NOMO-1 treated with dmso at 0.1 percent for 144 hours (cell line): ENCODE measurements around the gene DNMBP.
"Not testable (repeated sequence)": the region's sequence is repeated elsewhere in the genome, so short reads cannot be mapped to it uniquely, and the experiment has no call there.

Experiments used
- DNase-seq: peaks from one replicate; lab custom pipeline; 2025; ENCODE audit not compliant: unreplicated experiment; lab: John Stamatoyannopoulos, UW

The DNMBP gene

DNA sequence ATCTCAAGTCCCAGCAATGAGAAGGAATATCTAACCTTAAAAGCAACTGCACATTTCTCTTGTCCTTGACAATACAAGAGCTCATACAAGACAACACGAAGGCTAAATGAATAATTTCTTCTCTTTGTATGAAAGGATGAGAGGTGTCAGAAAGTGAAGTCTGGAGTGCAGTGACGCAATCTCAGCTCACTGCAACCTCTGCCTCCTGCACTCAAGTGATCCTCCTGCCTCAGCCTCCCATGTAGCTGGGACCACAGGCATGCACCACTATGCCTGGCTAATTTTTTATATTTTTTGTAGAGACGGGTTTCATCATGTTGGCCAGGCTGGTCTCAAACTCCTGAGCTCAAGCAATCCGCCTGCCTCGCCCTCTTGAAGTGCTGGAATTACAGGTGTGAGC lies 24.1 kb downstream of the DNMBP start:
- not testable (repeated sequence) for DNase-seq

DNA sequence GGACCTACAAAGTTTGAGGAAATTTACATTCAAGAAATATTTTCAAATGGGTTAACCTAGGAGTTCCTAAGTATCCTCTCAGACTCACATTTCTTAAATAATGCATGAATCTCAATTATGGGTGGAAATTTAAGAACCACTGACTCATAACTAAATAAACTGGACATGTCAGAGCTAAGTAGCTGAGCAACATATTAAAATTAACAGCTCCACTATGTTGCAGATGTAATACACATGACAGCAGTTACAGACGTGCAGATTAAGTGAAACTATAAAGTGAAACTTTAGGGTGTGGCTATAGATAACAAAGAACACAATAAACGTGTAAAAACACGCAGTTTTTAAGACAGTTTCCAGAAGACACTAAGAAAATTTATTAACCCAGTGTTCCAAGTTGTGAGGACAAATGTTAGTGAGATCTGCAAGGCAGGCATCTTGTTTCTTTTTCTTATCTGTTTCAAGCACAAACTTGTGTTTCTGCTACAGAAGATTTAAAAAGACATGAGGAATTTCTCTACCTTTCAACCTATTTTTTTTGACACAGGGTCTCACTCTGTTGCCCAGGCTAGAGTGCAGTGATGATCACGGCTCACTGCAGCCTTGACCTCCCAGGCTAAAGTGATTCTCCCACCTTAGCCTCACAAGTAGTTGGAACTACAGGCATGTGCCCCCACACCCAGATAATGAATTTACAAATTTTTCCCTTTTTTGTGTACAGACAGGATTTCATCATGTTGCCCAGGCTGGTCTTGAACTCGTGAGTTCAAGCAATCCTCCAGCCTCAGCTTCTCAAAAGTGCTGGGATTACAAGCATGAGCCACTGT lies 25.3 kb downstream of the DNMBP start:
- no peak for DNase-seq

DNA sequence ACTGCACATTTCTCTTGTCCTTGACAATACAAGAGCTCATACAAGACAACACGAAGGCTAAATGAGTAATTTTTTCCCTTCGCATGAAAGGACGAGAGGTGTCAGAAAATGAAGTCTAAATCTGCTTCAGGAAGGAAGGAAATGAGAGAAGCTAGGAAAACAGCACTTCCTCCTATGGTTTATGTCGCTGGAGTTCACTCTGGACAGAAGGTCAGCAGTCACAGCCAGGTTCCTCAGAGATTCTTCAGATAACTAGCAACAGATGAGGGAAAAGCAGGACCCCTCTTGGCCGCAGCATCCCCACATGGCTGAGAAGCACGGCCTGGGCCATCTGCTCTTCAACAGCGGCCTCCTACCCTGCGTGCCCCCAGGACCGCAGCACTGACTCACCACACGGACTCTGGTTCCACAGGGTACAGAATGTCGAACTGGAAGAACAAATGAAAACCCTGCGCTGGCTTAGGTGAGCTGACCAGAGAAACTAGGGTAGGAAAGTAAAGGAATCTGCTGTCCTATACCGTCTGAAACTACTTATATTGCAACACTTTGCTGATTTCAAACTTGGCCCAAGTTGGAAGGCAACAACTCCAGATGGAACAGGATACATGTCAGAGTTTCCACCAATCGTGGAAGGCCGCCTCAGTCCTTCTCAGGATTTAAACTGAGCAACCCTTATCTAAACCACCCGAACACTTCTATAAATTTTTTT lies 26.3 kb downstream of the DNMBP start:
- DNase-seq: no peak

DNA sequence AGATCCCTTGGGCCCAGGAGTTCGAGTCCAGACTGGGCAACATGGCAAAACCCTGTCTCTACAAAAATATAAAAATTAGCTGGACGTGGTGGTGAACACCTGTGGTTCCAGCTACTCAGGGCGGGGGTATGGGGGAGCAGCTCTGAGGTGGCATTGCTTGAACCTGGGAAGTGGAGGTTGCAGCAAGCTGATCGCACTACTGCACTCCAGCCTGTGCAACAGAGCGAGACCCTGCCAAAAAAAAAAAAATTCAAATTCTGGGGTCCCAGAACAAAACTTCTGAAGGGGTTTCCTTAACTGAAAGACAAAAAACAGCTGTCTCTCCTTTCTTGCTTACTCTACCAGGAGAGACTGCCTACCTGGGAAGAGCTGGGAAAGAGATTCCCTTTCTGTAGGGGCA lies 27.0 kb downstream of the DNMBP start:
- DNase-seq: no peak

DNA sequence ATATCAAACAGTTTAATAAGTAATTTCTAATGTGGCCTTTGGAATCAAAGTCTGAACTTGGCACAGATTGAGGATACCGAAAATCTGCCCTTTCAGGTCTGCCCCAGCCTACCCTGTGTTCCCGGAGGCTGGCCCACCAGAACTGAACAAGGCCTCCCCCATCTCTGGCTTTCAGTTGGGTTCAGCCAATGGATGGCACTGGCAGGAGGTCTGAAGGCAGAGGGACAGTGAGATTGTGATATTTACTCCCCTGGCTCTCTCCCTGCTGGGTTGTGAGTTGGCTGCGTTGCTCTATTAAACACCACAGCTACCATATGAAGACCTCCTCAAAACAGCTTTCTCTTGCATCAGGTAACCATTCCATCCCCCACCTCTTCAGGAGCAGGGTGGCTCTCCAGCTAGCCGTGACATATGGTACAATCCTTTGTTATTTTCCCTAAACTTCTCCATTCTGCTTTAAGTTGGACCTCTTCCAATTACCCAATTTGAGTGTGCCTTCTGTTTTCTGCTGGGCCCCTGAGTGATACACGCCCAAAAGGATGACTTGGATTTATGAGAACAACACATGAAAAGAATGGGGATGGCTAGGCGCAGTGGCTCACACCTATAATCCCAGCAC lies 28.1 kb downstream of the DNMBP start:
- DNase-seq: no peak

DNA sequence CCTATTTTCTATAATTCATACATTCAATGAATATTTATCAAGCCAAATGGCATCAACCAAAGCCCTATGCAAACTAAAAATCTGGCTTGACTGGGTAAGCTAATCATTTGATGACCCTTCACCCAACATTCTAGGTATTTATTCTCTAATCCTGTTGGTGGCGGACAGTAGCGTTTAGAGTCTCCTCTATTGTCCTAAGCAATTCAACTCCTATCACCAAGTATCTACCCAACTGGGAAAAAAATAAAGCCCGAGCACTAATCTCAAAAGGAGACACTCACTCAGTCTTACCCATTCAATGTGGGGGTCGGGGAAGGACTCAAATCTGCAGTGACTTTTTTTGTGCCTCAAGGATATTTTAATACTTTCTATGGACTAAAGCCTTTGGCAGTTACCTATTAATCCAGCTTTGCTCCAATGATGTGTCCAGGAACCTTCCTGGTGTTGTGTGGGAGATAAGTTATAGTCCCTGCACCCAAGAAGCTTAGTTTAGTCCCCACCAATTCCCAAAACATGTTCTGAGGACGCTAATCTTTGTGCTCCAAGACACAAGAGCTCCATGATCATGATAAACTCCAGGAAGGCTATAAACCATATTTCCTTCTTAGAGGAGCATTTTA lies 30.6 kb downstream of the DNMBP start:
- DNase-seq: no peak

DNA sequence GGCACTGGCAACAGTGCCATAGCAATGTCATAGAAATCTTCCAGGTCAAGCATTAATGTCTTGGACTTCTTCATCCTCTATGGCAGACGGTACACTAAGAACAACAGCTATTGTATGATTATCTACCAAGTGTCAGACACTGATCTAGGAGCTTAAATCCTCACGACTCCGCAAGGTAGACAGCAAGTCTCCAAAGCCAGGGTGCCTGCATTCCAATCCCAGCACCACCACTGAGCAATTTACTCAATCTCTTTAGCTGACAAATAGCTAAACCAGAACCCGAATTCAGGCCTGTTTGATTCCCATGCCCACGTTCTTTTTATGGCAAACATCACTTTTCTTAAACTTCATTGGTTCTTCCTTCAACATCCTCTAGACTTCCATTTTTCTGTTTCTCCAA lies 31.8 kb downstream of the DNMBP start:
- DNase-seq: no peak

DNA sequence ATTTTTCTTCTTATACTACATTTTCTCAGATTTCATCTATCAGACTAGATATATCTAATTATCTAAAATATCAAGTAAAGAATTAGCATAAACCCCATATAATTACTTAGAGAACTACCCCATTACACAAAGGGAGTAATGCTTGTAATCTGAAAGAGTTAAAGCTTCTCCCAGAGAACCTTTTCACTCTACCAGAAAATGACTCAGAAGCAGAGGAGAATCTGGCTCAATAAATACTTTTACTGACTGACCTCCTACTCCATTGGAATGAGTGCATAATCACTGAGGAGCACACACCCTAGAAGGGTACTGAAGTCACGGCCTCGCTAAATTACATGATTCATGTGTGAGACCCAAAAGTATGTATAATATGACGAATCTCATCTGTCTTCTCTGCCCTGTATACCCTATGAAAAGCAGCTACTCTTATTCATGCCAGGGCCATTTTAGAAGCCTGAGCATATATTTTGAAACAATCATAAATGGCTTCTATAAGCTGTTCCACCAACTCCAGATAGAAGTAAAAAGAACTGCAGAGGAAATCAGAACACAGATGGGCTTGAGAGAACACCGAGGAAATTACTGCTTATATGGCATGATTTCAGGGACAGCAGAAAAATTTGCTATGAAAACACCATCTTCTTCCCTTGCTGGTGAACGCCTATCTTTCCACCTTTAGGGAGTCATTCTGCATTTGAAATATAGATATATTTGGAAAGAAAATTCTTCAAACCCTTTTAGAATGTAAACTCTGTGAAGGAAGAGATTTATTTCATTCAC lies 32.7 kb downstream of the DNMBP start:
- no peak for DNase-seq

DNA sequence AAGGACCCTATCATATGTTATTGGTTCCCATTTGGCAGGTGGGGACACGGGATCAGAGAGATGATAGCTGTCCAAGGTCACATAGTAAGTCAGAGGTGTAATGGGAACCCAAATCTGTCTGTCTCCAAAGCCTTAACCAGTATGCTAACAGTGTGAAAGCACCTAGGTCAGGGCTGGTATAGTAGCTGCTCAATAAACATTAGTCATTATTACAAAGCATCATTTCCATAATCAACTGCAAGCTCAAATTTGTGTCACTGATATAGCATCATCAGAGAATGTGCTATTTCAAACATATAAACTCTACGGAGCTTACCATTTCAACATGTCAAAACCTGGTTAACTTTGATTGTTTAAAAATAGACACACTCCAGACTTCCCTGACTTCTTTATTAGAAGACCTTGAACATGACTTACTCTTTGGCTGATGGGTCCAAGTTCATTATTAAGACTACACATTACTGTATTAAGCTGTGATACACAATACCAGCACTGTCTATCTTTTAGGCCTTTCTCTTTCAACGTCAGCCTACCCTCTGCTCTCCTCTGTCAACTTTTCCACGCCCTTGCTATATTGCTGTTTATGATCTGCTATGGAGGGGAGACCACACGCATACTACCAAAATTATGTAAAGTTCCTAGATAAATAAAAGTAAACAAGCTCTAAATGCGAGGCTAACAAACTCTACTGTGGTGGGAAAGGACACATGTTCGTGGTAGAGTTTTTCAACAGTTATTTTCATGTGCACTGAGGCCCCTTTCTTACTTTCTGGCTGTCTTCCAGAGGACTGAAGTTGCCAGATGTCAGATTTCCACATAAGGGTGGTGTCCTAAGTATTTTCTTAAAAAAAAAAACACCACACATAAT lies 33.6 kb downstream of the DNMBP start:
- DNase-seq: no peak

DNA sequence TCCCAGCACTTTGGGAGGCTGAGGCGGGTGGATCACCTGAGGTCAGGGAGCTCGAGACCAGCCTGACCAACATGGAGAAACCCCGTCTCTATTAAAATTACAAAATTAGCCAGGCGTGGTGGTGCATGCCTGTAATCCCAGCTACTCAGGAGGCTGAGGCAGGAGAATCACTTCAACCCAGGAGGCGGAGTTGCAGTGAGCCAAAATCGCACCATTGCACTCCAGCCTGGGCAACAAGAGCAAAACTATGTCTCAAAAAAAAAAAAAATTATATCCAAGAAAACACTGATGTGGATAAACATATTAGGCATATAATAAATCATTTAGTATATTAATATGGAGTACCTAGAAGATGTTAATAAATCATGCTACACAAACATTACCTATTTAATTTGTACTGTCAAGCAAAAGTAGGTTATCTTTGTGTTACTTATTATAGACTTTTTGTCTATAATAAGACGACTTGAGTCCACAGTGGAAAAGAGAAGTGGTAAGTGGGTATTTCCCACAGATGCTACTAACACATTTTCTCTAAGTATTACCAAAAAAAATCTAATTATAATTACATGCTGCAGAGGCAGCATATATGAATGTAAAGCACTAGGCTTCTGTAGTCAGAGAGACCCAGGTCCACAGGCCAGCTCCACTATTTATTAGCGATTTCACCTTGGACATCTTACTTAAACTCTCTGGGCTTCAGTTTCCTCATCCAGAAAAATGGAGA lies 34.5 kb downstream of the DNMBP start:
- no peak for DNase-seq

DNA sequence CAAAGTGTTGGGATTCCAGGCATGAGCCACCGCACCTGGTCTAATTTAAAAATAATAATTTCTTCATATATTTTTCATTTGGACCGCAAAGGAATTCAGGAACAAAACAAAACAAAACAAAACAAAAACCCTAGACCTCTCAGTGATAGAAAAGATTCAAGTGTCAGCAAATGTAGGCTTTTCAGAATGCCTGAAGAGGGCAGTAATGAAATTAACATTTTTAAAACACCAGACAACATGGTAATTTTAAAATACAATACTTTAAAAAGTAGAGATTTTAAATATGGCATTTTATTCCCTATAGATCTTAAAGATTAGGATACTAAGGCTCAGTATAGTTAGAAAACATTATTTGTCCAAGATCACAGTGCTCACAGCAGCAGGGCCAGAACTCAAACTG lies 36.6 kb downstream of the DNMBP start:
- DNase-seq: no peak

DNA sequence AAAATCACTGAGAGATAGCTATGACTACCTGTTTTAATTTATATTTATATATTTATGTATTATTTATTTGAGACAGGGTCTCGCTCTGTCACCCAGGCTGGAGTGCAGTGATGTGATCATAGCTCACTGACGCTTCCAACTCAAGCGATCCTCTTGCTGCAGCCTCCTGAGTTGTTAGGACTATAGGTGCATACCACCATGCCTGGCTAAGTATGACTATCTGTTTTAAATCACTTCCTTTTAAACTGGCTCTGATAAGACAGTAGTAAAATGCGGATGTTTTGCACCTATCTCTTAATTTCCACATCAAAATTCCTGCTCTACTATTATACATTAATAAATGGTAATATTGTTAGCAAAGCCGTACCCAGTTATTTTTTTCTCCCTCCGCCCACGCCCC lies 41.8 kb downstream of the DNMBP start:
- DNase-seq: no peak

DNA sequence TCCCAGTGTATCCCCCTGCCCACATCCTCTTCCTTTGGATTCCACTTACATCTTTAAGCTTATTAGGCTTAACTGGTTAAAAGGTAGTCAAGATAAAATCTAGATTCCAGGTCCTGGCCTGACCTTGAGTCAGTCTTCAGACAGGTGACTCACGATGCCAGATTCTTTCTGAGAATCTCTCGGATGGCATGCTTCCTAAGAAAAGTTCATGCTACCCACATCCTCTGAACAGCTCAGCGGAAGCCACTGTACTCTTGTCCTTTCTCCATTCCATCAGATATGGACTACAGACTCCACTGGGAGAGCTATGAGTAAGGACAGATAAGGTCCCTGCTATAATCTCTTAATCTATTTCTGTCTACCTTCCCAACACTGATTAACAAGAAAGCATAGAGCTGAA lies 43.4 kb downstream of the DNMBP start:
- no peak for DNase-seq

DNA sequence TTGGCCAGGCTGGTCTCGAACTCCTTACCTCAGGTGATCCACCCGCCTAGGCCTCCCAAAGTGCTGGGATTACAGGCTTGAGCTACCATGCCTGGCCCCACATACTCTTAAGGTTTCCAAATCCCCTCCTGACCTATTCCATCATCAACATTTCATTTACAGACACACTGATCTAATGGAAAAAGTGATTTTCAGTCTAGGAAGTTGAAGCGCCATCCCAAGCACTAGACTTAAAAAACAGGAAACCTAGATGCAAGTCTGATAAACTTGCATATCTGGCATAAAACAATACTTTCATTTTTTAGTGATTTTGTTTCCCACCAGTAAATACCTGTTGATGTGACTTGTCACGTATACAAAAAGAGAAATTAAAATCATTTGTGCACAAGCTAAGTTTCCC lies 44.0 kb downstream of the DNMBP start:
- DNase-seq: no peak

DNA sequence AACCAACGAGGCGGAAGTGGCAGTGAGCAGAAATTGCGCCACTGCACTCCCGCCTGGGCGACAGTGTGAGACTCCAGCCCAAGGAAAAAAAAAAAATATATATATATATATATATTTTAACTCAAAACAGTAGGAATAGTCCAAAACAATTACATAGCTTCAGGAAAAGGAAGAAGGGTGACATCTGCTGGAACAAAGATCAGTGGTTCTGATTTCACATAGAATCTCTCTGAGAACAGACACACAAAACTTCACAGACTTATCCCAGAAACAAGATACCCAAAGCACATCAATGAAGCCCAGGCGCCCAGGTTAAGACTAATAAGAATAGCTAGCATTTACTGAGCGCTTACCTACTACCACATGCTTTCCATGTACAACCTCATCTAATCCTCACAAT lies 45.0 kb downstream of the DNMBP start:
- DNase-seq: no peak

DNA sequence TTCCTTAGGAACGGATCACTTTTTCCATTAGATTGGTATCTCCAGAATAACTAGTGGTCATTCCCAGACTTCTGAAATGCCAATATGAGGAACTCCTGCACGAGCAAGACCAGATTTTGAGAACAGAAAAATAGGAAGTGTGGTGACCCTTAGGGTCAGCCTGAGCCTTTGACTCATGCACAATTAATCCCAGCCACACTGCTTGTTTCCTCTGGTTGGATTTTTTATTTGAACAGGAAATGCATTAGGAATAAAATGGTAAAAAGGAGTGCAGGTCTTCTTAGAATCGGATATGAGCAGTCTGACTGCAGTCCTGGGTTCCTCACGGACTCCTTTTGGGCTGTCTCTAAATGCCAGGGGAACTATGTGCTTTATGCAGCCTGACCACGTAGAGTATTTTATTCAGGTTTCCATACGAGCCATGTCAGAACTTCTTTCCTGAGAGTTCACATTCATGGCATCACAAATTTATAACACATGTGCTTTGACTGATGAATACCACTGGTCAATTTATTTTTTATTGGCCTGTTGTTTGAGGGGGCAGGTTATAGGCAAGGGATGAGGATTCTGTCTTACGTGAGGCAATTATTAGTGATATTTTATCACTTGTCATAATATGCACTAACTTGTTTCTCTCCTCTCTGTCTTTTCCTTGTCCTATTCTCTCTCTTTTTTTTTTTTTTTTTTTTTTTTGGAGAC lies 46.1 kb downstream of the DNMBP start:
- DNase-seq: not testable (repeated sequence)

DNA sequence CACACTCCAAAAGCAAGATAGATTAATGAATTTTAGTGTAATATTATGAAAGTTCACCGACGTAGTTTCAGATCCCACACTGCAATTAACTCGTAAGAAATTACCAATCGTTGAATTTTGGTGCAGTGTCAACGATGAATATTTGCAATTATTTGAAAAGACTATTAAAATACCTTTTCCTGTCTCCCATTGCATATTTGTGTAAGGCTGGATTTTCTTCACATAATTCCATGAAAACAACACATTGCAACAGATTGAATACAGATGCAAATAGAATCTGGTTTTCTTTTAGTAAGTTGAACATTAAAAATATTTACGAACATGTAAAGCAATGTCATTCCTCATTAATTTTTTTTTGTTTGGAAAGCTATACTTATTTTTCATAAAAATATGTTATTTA lies 50.9 kb downstream of the DNMBP start:
- DNase-seq: no peak

DNA sequence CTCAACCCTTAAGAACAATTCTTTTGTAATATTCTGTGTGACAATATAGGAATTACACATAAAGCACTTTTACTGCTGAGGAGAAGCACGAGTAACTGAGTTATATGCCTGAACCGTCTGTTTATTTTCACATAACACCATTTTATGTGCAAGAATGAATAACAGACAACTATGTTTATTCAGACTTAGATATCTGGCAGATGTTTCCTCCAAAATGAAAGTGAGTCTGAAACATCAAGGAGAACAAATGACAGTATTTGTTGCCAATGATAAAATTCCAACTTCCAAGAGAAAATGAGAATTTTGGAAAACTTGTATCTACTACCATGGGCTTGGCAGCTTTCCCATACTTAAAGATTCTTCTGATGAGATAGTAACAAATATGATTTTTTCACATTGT lies 51.4 kb downstream of the DNMBP start:
- DNase-seq: no peak

DNA sequence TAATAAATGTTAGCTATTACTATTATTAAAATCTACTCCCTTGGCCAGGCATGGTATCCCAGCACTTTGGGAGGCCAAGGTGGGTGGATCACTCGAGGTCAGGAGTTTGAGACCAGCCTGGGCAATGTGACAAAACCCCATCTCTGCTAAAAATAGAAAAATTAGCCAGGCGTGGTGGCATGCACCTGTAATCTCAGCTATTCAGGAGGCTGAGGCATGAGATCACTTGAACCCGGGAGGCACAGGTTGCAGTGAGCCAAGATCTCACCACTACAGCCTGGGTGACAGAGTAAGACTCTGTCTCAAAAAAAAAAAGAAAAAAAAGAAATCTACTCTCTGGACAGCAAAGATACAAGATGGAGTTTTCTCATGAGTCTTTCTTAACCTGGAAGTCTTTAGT lies 56.2 kb downstream of the DNMBP start:
- DNase-seq: not testable (repeated sequence)
